ENCODE measurements around the gene RGS17.
"Not testable (repeated sequence)": the region's sequence is repeated elsewhere in the genome, so short reads cannot be mapped to it uniquely, and the experiment has no call there.

Gene RGS17

GRCh38 chr6:153000243-153000642 lies 130.8 kb downstream of the RGS17 start:
- intact Hi-C loops (cut with micrococcal nuclease) = no loop called here
- H3K36me3 Mint-ChIP-seq (ENCODE audit: low read depth) = peaks cover 40% of the 10 kb centered on the region
- H3K4me3 Mint-ChIP-seq = no peak overlapping the region
- no peak overlapping the region for H3K27ac Mint-ChIP-seq
- H3K9me3 Mint-ChIP-seq = no peaks in the 10 kb centered on the region
- peaks cover 33% of the 10 kb centered on the region for H3K4me1 Mint-ChIP-seq (ENCODE audit: low read depth)
- no peaks in the 10 kb centered on the region for H3K27me3 Mint-ChIP-seq

DNA sequence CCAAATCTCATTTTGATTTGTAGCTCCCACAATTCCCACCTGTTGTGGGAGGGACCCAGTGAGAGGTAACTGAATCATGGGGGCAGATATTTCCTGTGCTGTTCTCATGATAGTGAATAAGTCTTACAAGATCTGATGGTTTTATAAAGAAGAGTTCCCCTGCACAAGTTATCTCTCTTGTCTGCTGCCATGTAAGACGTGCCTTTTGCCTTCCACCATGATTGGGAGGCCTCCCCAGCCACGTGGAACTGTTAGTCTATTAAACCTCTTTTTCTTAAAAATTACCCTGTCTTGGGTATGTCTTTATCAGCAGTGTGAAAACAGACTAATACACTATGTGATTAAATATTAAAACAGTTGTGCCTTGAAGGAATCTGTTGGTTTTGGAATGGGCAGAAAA lies 131.5 kb downstream of the RGS17 start:
- H3K4me1 Mint-ChIP-seq (ENCODE audit: low read depth) = peaks cover 33% of the 10 kb centered on the region
- H3K27ac Mint-ChIP-seq; H3K27me3 Mint-ChIP-seq; H3K4me3 Mint-ChIP-seq; H3K9me3 Mint-ChIP-seq; intact Hi-C loops (cut with micrococcal nuclease): not testable (repeated sequence)
- H3K36me3 Mint-ChIP-seq (ENCODE audit: low read depth) = peaks cover 40% of the 10 kb centered on the region

DNA sequence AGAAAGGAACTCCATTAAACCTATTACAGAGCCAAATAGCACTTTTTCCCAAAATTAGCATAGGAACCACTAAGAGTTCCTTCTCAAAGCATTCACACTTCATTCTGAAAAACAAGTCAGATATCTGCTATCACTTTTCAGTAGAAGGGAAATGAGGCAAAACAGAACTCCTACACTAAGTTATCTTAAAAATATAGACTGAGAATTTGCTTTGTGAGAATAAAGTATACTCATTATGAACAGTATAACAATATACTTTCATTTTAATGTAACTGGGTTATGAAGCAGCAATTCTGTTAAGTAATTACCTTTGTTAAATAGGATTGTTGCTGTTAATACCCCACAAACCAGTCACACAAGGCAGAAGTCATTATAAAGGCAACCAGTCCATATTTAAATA lies 137.2 kb downstream of the RGS17 start:
- Mint-ChIP-seq H3K4me1 (ENCODE audit: low read depth) (peaks cover 13% of the 10 kb centered on the region), H3K27ac (no peak overlapping the region), H3K4me3 (no peak overlapping the region), H3K9me3 (no peaks in the 10 kb centered on the region), H3K36me3 (ENCODE audit: low read depth) (peaks cover 60% of the 10 kb centered on the region), H3K27me3 (no peaks in the 10 kb centered on the region)
- intact Hi-C loops (cut with micrococcal nuclease) = no loop called here

DNA sequence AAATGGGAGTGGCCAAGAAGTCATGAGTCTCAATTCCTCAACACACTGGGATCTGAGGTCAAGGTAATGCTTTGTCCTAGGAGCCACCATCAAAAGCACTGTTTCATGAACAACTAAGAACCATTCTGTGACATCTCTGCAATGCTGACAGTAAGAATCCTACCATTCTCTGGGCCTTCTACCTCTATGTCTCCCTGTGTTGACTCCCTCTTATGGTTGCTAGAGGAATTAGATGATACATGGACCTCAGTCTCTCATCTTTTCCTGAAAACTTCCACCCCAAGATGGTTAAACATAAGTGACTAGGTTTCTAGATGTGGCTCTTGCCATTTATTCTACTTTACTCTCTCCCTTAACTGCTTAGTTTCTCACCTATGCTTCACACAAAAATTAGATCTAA lies 137.7 kb downstream of the RGS17 start:
- Mint-ChIP-seq H3K27ac (no peak overlapping the region), H3K27me3 (no peaks in the 10 kb centered on the region), H3K36me3 (ENCODE audit: low read depth) (peaks cover 60% of the 10 kb centered on the region), H3K4me3 (no peak overlapping the region), H3K9me3 (no peaks in the 10 kb centered on the region), H3K4me1 (ENCODE audit: low read depth) (peaks cover 13% of the 10 kb centered on the region)
- intact Hi-C loops (cut with micrococcal nuclease) = no loop called here

GRCh38 chr6:152986978-152987377 lies 144.1 kb downstream of the RGS17 start:
- Mint-ChIP-seq H3K9me3 (no peaks in the 10 kb centered on the region), H3K36me3 (ENCODE audit: low read depth) (peaks cover 47% of the 10 kb centered on the region), H3K27ac (no peak overlapping the region), H3K4me1 (ENCODE audit: low read depth) (peaks cover 18% of the 10 kb centered on the region), H3K27me3 (no peaks in the 10 kb centered on the region), H3K4me3 (no peak overlapping the region)
- intact Hi-C loops (cut with micrococcal nuclease) = no loop called here

- intact Hi-C loops (cut with micrococcal nuclease) = loop anchor here (2.0 kb wide), 1 partner anchor 18 kb away; the partner anchor contains the start of gene MTRF1L
- not testable (repeated sequence) for H3K27ac Mint-ChIP-seq, H3K9me3 Mint-ChIP-seq, H3K4me3 Mint-ChIP-seq, H3K27me3 Mint-ChIP-seq
- H3K4me1 Mint-ChIP-seq (ENCODE audit: low read depth) = peaks cover 25% of the 10 kb centered on the region
- H3K36me3 Mint-ChIP-seq (ENCODE audit: low read depth) = peaks cover 33% of the 10 kb centered on the region
These were observed 145.8 kb downstream of the RGS17 start for GRCh38 chr6:152985300-152985699.

DNA sequence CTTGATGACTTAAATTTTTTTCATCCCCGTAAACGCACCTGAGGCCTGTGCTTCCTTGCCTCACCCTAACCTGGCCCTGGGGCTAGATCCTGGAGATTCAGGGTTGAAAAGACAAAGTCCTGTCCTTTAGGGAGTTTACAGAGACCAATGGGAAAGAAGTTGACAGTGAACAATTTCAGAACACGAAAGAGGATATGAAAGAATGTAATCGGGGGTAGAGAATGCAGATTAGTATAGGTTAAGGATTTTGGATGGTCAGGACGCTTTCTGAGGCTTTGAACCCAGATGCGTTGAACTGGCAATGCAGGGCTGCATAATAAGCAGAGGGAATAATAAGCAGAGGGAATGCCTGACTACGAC lies 146.6 kb downstream of the RGS17 start:
- intact Hi-C loops (cut with micrococcal nuclease) = loop anchor here (2.0 kb wide), 1 partner anchor 18 kb away; the partner anchor contains the start of gene MTRF1L
- peak overlapping the region; percentile 86 for H3K4me3 Mint-ChIP-seq
- peaks cover 25% of the 10 kb centered on the region for H3K36me3 Mint-ChIP-seq (ENCODE audit: low read depth)
- no peaks in the 10 kb centered on the region for H3K27me3 Mint-ChIP-seq
- H3K27ac Mint-ChIP-seq = peak overlapping the region; percentile 93
- H3K9me3 Mint-ChIP-seq = no peaks in the 10 kb centered on the region
- peaks cover 29% of the 10 kb centered on the region for H3K4me1 Mint-ChIP-seq (ENCODE audit: low read depth)

DNA sequence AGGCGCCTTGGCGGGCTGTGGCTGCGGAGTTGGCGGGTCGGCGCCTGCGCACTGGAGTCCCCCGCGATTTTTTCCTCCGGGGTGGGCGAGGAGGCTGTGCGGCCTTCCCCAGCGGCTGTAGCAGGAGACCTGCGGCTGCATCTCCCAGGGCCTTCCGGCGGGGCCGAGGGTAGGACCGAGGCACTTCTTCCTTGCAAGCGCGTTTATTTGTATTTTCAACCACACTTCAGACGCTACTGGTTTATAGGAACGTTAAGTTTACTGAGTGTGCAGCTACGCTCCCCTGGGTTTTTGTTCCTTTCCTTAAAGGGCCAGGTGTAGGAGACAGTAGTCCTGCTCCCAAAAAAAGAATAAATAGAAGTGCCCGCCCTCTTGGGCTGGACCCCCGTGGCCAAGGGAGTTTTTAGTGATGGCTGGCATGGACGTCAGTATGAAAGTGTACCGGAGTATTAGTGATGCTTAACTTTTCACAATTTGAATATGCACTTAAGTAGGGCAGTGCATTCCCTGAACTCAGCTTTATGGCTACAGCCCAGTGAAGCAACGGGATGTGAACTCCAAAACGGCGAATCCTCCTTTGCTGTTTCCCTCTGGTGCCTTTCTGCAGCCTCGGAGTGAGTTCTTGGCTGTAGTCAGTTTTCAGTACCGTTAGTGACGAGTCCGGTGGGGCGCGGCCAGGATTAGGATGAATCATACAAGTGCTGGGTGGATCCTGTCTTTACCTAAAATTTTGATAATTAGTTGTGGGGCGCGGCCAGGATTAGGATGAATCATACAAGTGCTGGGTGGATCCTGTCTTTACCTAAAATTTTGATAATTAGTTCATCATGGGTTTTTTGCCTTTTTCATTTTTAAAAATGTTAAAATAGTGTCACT lies 147.2 kb downstream of the RGS17 start:
- Mint-ChIP-seq H3K27ac (peak overlapping the region; percentile 93), H3K36me3 (ENCODE audit: low read depth) (peaks cover 25% of the 10 kb centered on the region), H3K27me3 (no peaks in the 10 kb centered on the region), H3K4me3 (peak overlapping the region; percentile 86), H3K4me1 (ENCODE audit: low read depth) (peaks cover 29% of the 10 kb centered on the region), H3K9me3 (no peaks in the 10 kb centered on the region)
- intact Hi-C loops (cut with micrococcal nuclease) = loop anchor here (2.0 kb wide), 1 partner anchor 19 kb away; the partner anchor contains the start of gene MTRF1L

DNA sequence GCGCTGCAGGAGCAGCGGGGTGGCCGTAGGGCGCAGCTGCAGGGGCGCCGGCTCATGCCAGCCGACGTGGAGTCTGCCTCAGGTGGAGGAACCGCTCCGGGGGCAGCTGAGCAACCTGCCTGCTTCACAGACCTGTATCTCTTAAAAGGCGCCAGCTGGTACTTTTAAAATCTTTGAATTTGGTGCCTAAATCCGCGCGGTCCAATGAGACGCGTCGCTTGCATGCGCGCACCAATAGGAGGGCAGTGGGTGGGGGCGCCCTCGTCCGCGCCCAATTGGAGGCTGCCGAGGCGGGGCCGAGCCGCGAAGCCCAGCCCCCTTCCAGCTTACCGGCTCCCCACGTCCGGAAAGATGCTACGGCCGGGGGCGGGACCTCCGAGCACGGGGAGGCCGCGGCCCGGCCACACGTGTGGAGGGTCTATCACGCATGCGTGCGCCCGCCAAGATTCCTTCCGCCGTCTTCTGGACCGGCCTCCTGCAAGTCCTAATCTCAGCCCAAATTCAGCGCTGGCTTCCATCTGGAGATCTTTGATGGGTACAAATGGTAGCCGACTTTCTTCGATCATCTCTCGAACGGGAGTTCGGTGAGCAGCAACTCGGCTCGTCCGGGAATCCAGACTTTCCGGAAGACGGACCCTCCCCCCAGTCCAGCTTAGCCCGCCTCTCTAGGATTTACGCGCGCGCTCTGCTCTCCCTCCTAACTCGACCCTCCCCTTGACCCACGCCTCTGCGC lies 148.0 kb downstream of the RGS17 start, which contains the start of gene FBXO5:
Gene FBXO5, minus strand, starts transcription at position 138 of the 733 bp plus-strand sequence. Its CDS starts 82 bp downstream, at position 56.
- H3K4me1 Mint-ChIP-seq (ENCODE audit: low read depth) = peaks cover 33% of the 10 kb centered on the region
- intact Hi-C loops (cut with micrococcal nuclease) = no loop called here

GRCh38 chr6:152981989-152982903 lies 148.8 kb downstream of the RGS17 start:
- Mint-ChIP-seq H3K27me3 (no peaks in the 10 kb centered on the region), H3K27ac (no peak overlapping the region), H3K36me3 (ENCODE audit: low read depth) (peaks cover 23% of the 10 kb centered on the region), H3K4me3 (peak overlapping the region; percentile 86), H3K9me3 (no peaks in the 10 kb centered on the region), H3K4me1 (ENCODE audit: low read depth) (peaks cover 33% of the 10 kb centered on the region)
- intact Hi-C loops (cut with micrococcal nuclease) = no loop called here

More for the DNA sequence above, 148.0 kb downstream of the RGS17 start, which contains the start of gene FBXO5:
- Mint-ChIP-seq H3K36me3 (ENCODE audit: low read depth) (peaks cover 25% of the 10 kb centered on the region), H3K9me3 (no peaks in the 10 kb centered on the region), H3K27me3 (no peaks in the 10 kb centered on the region), H3K4me3 (peak within 1 kb of the TSS; percentile 86), H3K27ac (peak within 1 kb of the TSS; percentile 93)

- H3K27me3 Mint-ChIP-seq = no peaks in the 10 kb centered on the region
- no peak overlapping the region for H3K27ac Mint-ChIP-seq
- intact Hi-C loops (cut with micrococcal nuclease) = no loop called here
- H3K36me3 Mint-ChIP-seq (ENCODE audit: low read depth) = peaks cover 13% of the 10 kb centered on the region
- no peaks in the 10 kb centered on the region for H3K9me3 Mint-ChIP-seq
- H3K4me3 Mint-ChIP-seq = no peak overlapping the region
- peaks cover 38% of the 10 kb centered on the region for H3K4me1 Mint-ChIP-seq (ENCODE audit: low read depth)
These were observed 149.9 kb downstream of the RGS17 start for GRCh38 chr6:152981219-152981618.

DNA sequence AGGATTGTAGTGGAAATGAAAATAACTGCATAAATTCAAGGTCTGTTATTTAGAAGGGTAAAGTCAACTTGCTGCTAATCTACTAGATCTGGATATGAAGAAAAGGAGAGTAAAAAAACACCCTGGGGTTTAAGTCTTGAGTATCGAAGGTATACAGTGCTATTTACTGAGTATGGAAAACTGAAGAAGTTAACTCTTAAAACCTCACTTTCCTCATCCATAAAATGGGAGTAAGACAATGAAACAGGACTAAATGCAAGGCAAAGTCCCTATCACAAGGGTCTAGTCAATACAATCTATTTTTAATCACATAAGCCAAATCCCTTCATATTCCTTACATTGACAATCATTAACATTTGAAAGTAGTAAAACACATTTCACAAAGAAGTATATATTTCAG lies 150.4 kb downstream of the RGS17 start:
- Mint-ChIP-seq H3K27ac (no peak overlapping the region), H3K36me3 (ENCODE audit: low read depth) (peaks cover 9% of the 10 kb centered on the region), H3K9me3 (no peaks in the 10 kb centered on the region), H3K4me1 (ENCODE audit: low read depth) (peaks cover 42% of the 10 kb centered on the region), H3K27me3 (no peaks in the 10 kb centered on the region), H3K4me3 (no peak overlapping the region)
- intact Hi-C loops (cut with micrococcal nuclease) = no loop called here

DNA sequence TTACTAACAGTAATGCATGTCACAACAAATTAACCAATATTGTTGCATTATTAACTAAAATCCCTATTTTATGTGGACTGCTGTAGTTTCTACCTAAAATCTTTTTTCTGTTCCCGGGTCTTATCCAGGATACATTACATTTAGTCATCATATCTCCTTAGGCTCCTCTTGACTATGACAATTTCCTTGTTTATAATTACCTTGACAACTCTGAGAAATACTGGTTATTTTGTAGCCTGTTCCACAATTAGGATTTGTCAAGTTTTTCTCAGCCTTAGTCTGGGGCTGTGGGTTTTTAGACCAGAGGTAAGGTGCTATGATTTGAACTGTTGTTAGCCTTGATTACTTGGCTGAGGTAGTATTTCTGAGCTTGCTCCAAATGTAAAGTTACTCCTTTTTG lies 152.0 kb downstream of the RGS17 start:
- intact Hi-C loops (cut with micrococcal nuclease) = no loop called here
- no peak overlapping the region for H3K27ac Mint-ChIP-seq
- H3K27me3 Mint-ChIP-seq = no peaks in the 10 kb centered on the region
- H3K36me3 Mint-ChIP-seq (ENCODE audit: low read depth) = peaks cover 14% of the 10 kb centered on the region
- peaks cover 42% of the 10 kb centered on the region for H3K4me1 Mint-ChIP-seq (ENCODE audit: low read depth)
- no peak overlapping the region for H3K4me3 Mint-ChIP-seq
- no peaks in the 10 kb centered on the region for H3K9me3 Mint-ChIP-seq

All from dendritic cell treated with granulocyte-macrophage colony-stimulating factor and Interleukin-4, amounts not matched to agents 40 ng/mL and 50 ng/mL, for 4 days (primary cell).